ENCODE results near the gene ZNF212. TPM values are rescaled to one million over a fixed set of nuclear protein-coding genes. Genes with fewer than 3 reads are reported as not detected.

Gene ZNF212
- total and polyA plus RNA-seq, 2 donors (not counting 3 experiments of a cell fraction or from before 2014, with no cell fraction given): 3.6 to 9.0 TPM

DNA sequence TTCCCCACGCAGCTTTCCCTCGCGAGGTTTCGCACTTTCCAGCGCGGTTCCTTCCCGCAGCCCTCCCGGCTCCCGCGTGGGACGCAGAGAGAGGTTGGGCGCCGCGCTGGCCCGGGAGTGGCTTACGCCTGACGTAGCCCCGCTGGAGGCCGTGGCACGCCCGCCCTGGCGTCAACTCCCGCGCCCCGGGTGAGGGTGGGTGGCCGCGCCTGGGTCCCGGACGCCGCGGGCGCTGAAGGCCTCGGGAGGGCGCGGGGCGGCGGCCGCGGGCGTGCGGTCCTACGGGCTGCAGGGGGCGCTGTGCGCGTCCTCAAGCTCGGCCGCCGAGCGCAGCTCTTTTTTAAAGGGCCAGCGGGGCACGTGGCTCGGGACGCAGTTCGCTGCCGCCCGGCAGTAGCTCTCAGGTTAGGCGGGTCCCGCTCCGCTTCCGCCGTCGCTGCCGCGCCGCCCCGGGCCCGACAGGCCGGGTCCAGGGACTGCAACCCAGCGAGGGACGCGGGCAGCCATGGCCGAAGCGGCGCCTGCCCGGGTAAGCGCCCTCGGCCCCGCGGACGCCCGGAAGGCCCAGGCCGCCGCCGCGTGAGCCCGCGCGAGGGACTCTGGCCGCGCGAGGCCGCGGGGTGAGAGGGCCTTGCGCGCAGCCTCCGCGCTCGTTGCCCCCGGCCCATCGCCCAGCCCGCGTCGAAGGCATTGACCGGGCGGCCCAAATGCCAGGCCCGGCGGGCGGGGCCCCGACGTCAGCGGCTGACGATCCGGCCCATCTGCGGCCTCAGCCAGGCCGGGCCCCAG is 22.6 kb downstream of the ZNF212 start, which contains the start of gene ZNF783:
ZNF783 (plus strand) TSS at position 368 of the 789 bp plus-strand sequence; CDS start at position 506, 138 bp downstream.
- DNase-seq (ENCODE audit: low read depth, low spot score) (peak; percentile 85), FAIRE-seq (peak; percentile 63)
- Histone ChIP-seq H3K36me3 (ENCODE audit: control insufficient read depth in 2 of 2, extremely low read depth in 1 of 2, insufficient read depth in 2 of 2, low read length in 2 of 2) (peaks cover 0 to 10% of the 10 kb centered on the region in 2 experiments), H3K9me3 (replicated peaks; ENCODE audit: control insufficient read depth, insufficient read depth, low read length) (no peaks in the 10 kb centered on the region), H3K27ac (ENCODE audit: insufficient read depth, low read depth, low read length) (peak within 1 kb of the TSS; percentile 55), H4K20me1 (replicated peaks; ENCODE audit: control insufficient read depth, extremely low read depth, insufficient read depth, low read length) (no peaks in the 10 kb centered on the region), H3K27me3 (ENCODE audit: control insufficient read depth in 2 of 2, insufficient read depth in 2 of 2, low read length in 2 of 2) (no peaks in the 10 kb centered on the region), H3K4me3 (replicated peaks in 1 of 3; ENCODE audit: insufficient read depth in 1 of 3, low read depth in 1 of 3, low read length in 3 of 3) (peak within 1 kb of the TSS; percentile 19 to 61 (median 44)), H3K4me2 (ENCODE audit: insufficient read depth, low read length) (peak within 1 kb of the TSS; percentile 79), H2AFZ (ENCODE audit: low read depth, low read length) (peak within 1 kb of the TSS; percentile 95), H3K9ac (replicated peaks; ENCODE audit: extremely low read depth, insufficient read depth, low read length) (peak within 1 kb of the TSS; percentile 49), H3K4me1 (ENCODE audit: control insufficient read depth, extremely low read depth, insufficient read depth, low read length) (peaks cover 3% of the 10 kb centered on the region), H3K9me1 (replicated peaks; ENCODE audit: control insufficient read depth, extremely low read depth, insufficient read depth, low read length) (no peaks in the 10 kb centered on the region), H3K79me2 (ENCODE audit: control insufficient read depth, insufficient read depth, low read length) (no peaks in the 10 kb centered on the region)
- peak; percentile 36 for TF ChIP-seq POLR2AphosphoS5 (IDR thresholded peaks at IDR 0.05; ENCODE audit: insufficient read depth, low read depth, low read length)
- TF ChIP-seq, protein P1, sequence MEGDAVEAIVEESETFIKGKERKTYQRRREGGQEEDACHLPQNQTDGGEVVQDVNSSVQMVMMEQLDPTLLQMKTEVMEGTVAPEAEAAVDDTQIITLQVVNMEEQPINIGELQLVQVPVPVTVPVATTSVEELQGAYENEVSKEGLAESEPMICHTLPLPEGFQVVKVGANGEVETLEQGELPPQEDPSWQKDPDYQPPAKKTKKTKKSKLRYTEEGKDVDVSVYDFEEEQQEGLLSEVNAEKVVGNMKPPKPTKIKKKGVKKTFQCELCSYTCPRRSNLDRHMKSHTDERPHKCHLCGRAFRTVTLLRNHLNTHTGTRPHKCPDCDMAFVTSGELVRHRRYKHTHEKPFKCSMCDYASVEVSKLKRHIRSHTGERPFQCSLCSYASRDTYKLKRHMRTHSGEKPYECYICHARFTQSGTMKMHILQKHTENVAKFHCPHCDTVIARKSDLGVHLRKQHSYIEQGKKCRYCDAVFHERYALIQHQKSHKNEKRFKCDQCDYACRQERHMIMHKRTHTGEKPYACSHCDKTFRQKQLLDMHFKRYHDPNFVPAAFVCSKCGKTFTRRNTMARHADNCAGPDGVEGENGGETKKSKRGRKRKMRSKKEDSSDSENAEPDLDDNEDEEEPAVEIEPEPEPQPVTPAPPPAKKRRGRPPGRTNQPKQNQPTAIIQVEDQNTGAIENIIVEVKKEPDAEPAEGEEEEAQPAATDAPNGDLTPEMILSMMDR (IDR thresholded peaks at IDR 0.05; ENCODE audit: extremely low read depth in 1 of 2, insufficient read depth in 1 of 2, low read depth in 1 of 2, low read length in 2 of 2): peak; percentile 71 to 87
- TF ChIP-seq GATA2 (IDR thresholded peaks at IDR 0.05; ENCODE audit: insufficient read depth, insufficient read length, low read depth, low read length): no peak
- no peak for TF ChIP-seq JUN (IDR thresholded peaks at IDR 0.05; ENCODE audit: borderline replicate concordance, insufficient read depth, insufficient read length, low read depth)
- TF ChIP-seq, protein P2, sequence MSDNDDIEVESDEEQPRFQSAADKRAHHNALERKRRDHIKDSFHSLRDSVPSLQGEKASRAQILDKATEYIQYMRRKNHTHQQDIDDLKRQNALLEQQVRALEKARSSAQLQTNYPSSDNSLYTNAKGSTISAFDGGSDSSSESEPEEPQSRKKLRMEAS (IDR thresholded peaks at IDR 0.05; ENCODE audit: insufficient read depth, insufficient read length): peak; percentile 95
- TF ChIP-seq POLR2A (IDR thresholded peaks at IDR 0.05; ENCODE audit: low read depth, low read length): no peak
- TF ChIP-seq FOS (IDR thresholded peaks at IDR 0.05; ENCODE audit: borderline replicate concordance, insufficient read depth, low read length): no peak
- no peak for TF ChIP-seq EZH2 (IDR thresholded peaks at IDR 0.05; ENCODE audit: borderline replicate concordance, low read depth, low read length, severe bottlenecking)
- peak; percentile 34 for TF ChIP-seq MYC (IDR thresholded peaks at IDR 0.05; ENCODE audit: low read depth, low read length)
- intact Hi-C loops (cut with micrococcal nuclease): loop anchor here (1.0 to 5.0 kb wide), 6 partner anchors 23 to 455 kb away; partner anchors contain the start of genes ZNF212, ZNF746 and ZNF777
- POLR2A ChIA-PET: interaction anchor here (0.5 to 0.9 kb wide), 4 partner anchors 14 to 174 kb away, joined by 4 to 11 read pairs (median 7); no protein-coding TSS in a partner anchor
- dilution Hi-C loops (cut with MboI; ENCODE audit: extremely low pct_ligation_motif_present, low sequenced_read_pairs): no loop called here
- no TSS peak for BruUV-seq (replicated peaks)
- CTCF ChIA-PET: interaction anchor here (0.6 to 2.2 kb wide), 27 partner anchors 8 to 363 kb away, joined by 3 to 19 read pairs (median 5); partner anchors contain the start of genes ZNF282, ZNF398 and ZNF777
